HEK293 (cell line): ENCODE results near the gene SLC17A5.

ENCODE experiments used
- CTCF ChIA-PET: fragments of 350-600 bp; formaldehyde crosslinking; extraction: SDS; loops from one replicate; lab custom pipeline; 2021; ENCODE audit warnings: antibody characterized with exemption; lab: Yijun Ruan, JAX
- POLR2A ChIA-PET: fragments of 300-600 bp; formaldehyde crosslinking; extraction: SDS; loops from one replicate; lab custom pipeline; 2020; ENCODE audit warnings: antibody characterized with exemption, inconsistent platforms; lab: Yijun Ruan, JAX
- H3K27ac ChIP-seq: fragments of 200-500 bp; sonication (Bioruptor generic); 2 replicates; pipeline ENCODE4 v1.5.1; 2014; ENCODE audit warnings: low read depth, low read length, control low read depth, inconsistent platforms; ENCODE audit errors: extremely low read depth
- H3K36me3 ChIP-seq, 2 experiments: fragments of 200-500 bp in 1 of 2; sonication (Bioruptor generic) in 1 of 2; 1 replicate in 1 of 2; 2 replicates in 1 of 2; pipeline ENCODE4 v1.5.1; 2014 to 2017; ENCODE audit warnings: inconsistent platforms in 2 of 2, low read length in 2 of 2; ENCODE audit not compliant: control insufficient read depth in 2 of 2, insufficient read depth in 1 of 2
- H3K4me1 ChIP-seq: fragments of 200-500 bp; sonication (Bioruptor generic); 2 replicates; pipeline ENCODE4 v1.5.1; 2014; ENCODE audit warnings: mild to moderate bottlenecking, low read length, inconsistent platforms; ENCODE audit not compliant: control insufficient read depth, insufficient read depth
- H3K4me3 ChIP-seq: 2 replicates; pipeline ENCODE4 v1.5.1; 2011; ENCODE audit warnings: low read depth, mild to moderate bottlenecking, control low read depth, low read length, moderate library complexity
- H3K9me3 ChIP-seq: fragments of 200-500 bp; sonication (Bioruptor generic); 2 replicates; pipeline ENCODE4 v1.5.1; 2014; ENCODE audit warnings: low read depth, low read length, inconsistent platforms; ENCODE audit not compliant: control insufficient read depth, insufficient read depth
- PRDM1 ChIP-seq: fragments of 450-650 bp; formaldehyde crosslinking; IDR thresholded peaks from 2 replicates; pipeline ENCODE4; 2016; ENCODE audit warnings: missing biosample characterization, missing genetic modification characterization
- PRDM10 ChIP-seq: fragments of 450-650 bp; formaldehyde crosslinking; IDR thresholded peaks from 2 replicates; pipeline ENCODE4 v1.5.1; 2016; ENCODE audit warnings: missing biosample characterization, missing genetic modification characterization
- PRDM4 ChIP-seq: fragments of 450-650 bp; formaldehyde crosslinking; IDR thresholded peaks from 2 replicates; pipeline ENCODE4 v1.5.1; 2017; ENCODE audit warnings: missing biosample characterization, missing genetic modification characterization
- PRDM6 ChIP-seq: fragments of 450-650 bp; formaldehyde crosslinking; IDR thresholded peaks from 2 replicates; pipeline ENCODE4 v1.5.1; 2017; ENCODE audit warnings: missing biosample characterization, missing genetic modification characterization
- WT1 ChIP-seq: fragments of 450-650 bp; formaldehyde crosslinking; IDR thresholded peaks from 2 replicates; pipeline ENCODE4 v1.5.1; 2016; ENCODE audit warnings: missing biosample characterization, missing genetic modification characterization
- YY1 ChIP-seq: fragments of 450-650 bp; formaldehyde crosslinking; IDR thresholded peaks from 2 replicates; pipeline ENCODE4 v1.5.1; 2018; ENCODE audit warnings: missing biosample characterization, missing genetic modification characterization
- ZBTB20 ChIP-seq: fragments of 450-650 bp; formaldehyde crosslinking; IDR thresholded peaks from 2 replicates; pipeline ENCODE4 v1.5.1; 2016; ENCODE audit warnings: missing biosample characterization, missing genetic modification characterization
- ZBTB6 ChIP-seq: fragments of 450-650 bp; formaldehyde crosslinking; IDR thresholded peaks from 2 replicates; pipeline ENCODE4 v1.5.1; 2017; ENCODE audit warnings: missing biosample characterization, missing genetic modification characterization
- ZBTB7A ChIP-seq: fragments of 450-650 bp; formaldehyde crosslinking; IDR thresholded peaks from 2 replicates; pipeline ENCODE4 v1.5.1; 2016; ENCODE audit warnings: low read depth, missing biosample characterization, missing genetic modification characterization
- ZBTB8A ChIP-seq: fragments of 450-650 bp; formaldehyde crosslinking; IDR thresholded peaks from 2 replicates; pipeline ENCODE4 v1.5.1; 2016; ENCODE audit warnings: missing biosample characterization, missing genetic modification characterization
- ZNF121 ChIP-seq: fragments of 450-650 bp; formaldehyde crosslinking; IDR thresholded peaks from 2 replicates; pipeline ENCODE4 v1.5.1; 2016; ENCODE audit warnings: missing biosample characterization, missing genetic modification characterization
- ZNF2 ChIP-seq: fragments of 450-650 bp; formaldehyde crosslinking; IDR thresholded peaks from 2 replicates; pipeline ENCODE4 v1.5.1; 2016; ENCODE audit warnings: missing biosample characterization, missing genetic modification characterization
- ZNF223 ChIP-seq: fragments of 450-650 bp; formaldehyde crosslinking; IDR thresholded peaks from 2 replicates; pipeline ENCODE4 v1.5.1; 2016; ENCODE audit warnings: missing biosample characterization, missing genetic modification characterization
- ZNF335 ChIP-seq: fragments of 450-650 bp; formaldehyde crosslinking; conservative IDR thresholded peaks from 2 replicates; pipeline ENCODE4 v1.5.1; 2016; ENCODE audit warnings: missing biosample characterization, missing genetic modification characterization
- ZNF792 ChIP-seq: fragments of 450-650 bp; formaldehyde crosslinking; IDR thresholded peaks from 2 replicates; pipeline ENCODE4 v1.5.1; 2016; ENCODE audit warnings: missing biosample characterization, missing genetic modification characterization
- TF ChIP-seq, protein P1 (sequence below): fragments of 450-650 bp; formaldehyde crosslinking; IDR thresholded peaks from 2 replicates; pipeline ENCODE4 v1.5.1; 2016; ENCODE audit warnings: missing biosample characterization, missing genetic modification characterization
- TF ChIP-seq, protein P2 (sequence below): fragments of 450-650 bp; formaldehyde crosslinking; IDR thresholded peaks from 2 replicates; pipeline ENCODE4 v1.5.1; 2016; ENCODE audit warnings: missing biosample characterization, missing genetic modification characterization

Gene SLC17A5

DNA sequence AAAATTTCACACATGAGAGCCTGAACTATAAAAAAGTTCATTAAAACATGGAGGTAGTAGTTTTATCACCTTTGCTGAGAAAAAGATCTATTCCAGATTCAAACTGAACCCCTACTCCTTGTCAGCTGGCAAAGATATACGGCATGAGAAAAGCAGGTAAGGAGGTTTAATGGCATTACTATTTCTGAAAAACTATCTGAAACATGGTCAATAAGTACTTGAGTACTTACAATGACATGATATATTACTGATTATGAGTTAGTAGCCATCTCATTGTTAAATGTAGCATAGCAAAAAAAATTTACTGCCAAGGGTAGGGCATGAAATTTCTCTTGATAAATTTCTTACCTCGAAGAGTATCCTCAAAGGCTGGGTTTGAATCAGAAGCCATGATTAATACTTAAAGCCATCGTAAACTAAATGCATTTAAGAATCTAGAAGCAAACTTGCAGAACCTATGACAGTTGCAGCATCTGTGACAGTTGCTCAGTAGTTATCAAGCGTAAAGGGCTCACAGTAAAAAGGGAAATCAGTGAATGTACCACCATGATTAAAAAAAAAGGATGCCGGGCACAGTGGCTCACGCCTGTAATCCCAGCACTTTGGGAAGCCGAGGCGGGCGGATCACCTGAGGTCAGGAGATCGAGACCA, 8.7 kb downstream of the SLC17A5 start:
- POLR2A ChIA-PET: interaction anchor here (0.6 to 1.9 kb wide), 4 partner anchors 22 to 382 kb away, joined by 3 to 12 read pairs (median 7); partner anchors contain the start of genes EEF1A1 and KHDC1
- peak overlapping the region; percentile 42 for H3K4me3 ChIP-seq
- H3K27ac ChIP-seq: no peak overlapping the region
- peaks cover 2 to 15% of the 10 kb centered on the region in 2 experiments for H3K36me3 ChIP-seq
- H3K4me1 ChIP-seq: no peaks in the 10 kb centered on the region
- TF ChIP-seq ZBTB20 (tag by site-specific recombination) (peak; percentile 34; the same call in 1 of the 2 replicates), ZNF792 (no peak), ZNF335 (tag by site-specific recombination) (peak; percentile 94), ZNF121 (tag by site-specific recombination) (no peak), ZNF2 (tag by site-specific recombination) (0 out of 2 replicates have a peak, but pooled peaks have one; percentile 23), ZNF223 (tag by site-specific recombination) (0 out of 2 replicates have a peak, but pooled peaks have one; percentile 11), PRDM4 (no peak), PRDM6 (tag by site-specific recombination) (peak; percentile 82), YY1 (tag by site-specific recombination) (no peak), ZBTB8A (tag by site-specific recombination) (0 out of 2 replicates have a peak, but pooled peaks have one; percentile 25), PRDM10 (tag by site-specific recombination) (0 out of 2 replicates have a peak, but pooled peaks have one; percentile 50), ZBTB6 (tag by site-specific recombination) (no peak), PRDM1 (tag by site-specific recombination) (peak; percentile 89), ZBTB7A (no peak), WT1 (tag by site-specific recombination) (no peak)
- TF ChIP-seq, protein P1, sequence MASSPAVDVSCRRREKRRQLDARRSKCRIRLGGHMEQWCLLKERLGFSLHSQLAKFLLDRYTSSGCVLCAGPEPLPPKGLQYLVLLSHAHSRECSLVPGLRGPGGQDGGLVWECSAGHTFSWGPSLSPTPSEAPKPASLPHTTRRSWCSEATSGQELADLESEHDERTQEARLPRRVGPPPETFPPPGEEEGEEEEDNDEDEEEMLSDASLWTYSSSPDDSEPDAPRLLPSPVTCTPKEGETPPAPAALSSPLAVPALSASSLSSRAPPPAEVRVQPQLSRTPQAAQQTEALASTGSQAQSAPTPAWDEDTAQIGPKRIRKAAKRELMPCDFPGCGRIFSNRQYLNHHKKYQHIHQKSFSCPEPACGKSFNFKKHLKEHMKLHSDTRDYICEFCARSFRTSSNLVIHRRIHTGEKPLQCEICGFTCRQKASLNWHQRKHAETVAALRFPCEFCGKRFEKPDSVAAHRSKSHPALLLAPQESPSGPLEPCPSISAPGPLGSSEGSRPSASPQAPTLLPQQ (tag by site-specific recombination): no peak
- TF ChIP-seq, protein P2, sequence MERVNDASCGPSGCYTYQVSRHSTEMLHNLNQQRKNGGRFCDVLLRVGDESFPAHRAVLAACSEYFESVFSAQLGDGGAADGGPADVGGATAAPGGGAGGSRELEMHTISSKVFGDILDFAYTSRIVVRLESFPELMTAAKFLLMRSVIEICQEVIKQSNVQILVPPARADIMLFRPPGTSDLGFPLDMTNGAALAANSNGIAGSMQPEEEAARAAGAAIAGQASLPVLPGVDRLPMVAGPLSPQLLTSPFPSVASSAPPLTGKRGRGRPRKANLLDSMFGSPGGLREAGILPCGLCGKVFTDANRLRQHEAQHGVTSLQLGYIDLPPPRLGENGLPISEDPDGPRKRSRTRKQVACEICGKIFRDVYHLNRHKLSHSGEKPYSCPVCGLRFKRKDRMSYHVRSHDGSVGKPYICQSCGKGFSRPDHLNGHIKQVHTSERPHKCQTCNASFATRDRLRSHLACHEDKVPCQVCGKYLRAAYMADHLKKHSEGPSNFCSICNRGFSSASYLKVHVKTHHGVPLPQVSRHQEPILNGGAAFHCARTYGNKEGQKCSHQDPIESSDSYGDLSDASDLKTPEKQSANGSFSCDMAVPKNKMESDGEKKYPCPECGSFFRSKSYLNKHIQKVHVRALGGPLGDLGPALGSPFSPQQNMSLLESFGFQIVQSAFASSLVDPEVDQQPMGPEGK: no peak
- TF ChIP-seq, all 188 proteins: peak for 8
- no peaks in the 10 kb centered on the region for H3K9me3 ChIP-seq
- CTCF ChIA-PET: interaction anchor here (1.0 to 1.6 kb wide), 6 partner anchors 8 to 256 kb away, joined by 3 to 6 read pairs (median 4); no protein-coding TSS in a partner anchor
